A673 (cell line): ENCODE measurements around the gene PCDHGA9. TPM values are rescaled to one million over a fixed set of nuclear protein-coding genes. Genes with fewer than 3 reads are reported as not detected.
"Not testable (repeated sequence)": the region's sequence is repeated elsewhere in the genome, so short reads cannot be mapped to it uniquely, and the experiment has no call there.

Experiments
- BruUV-seq: library from RNA; stranded (reverse); fragments of 400-500 nt; replicated peaks from 2 replicates; lab custom pipeline; 2021; lab: Mats Ljungman, UMichigan
- CTCF ChIA-PET: fragments of 300-600 bp; sonication (Branson Sonifier 250); formaldehyde crosslinking; loops from one replicate; lab custom pipeline; 2022; ENCODE audit warnings: antibody characterized with exemption; lab: Charles Lee
- POLR2A ChIA-PET: fragments of 300-600 bp; sonication (Branson Sonifier 250); formaldehyde crosslinking; loops from one replicate; lab custom pipeline; 2022; ENCODE audit warnings: antibody characterized with exemption; ENCODE audit not compliant: low non-redundant PET; lab: Charles Lee
- DNase-seq: peaks from one replicate; pipeline ENCODE4 v3.0.0-alpha.2; 2015; ENCODE audit warnings: low spot score
- H3K27ac ChIP-seq: fragments of 200-600 bp; sonication (generic); 2 replicates; pipeline ENCODE4 v1.5.1; 2016; ENCODE audit warnings: mixed run types, low read depth, mild to moderate bottlenecking, mixed read lengths, antibody characterized with exemption, low read length; ENCODE audit not compliant: poor library complexity, severe bottlenecking
- H3K27me3 ChIP-seq: fragments of 200-600 bp; sonication (generic); replicated peaks from 2 replicates; pipeline ENCODE4 v1.6.1; 2017; ENCODE audit warnings: mixed run types, low read depth, mild to moderate bottlenecking, mixed read lengths, antibody characterized with exemption, low read length; ENCODE audit not compliant: insufficient read depth, poor library complexity
- H3K36me3 ChIP-seq: fragments of 200-600 bp; sonication (generic); 2 replicates; pipeline ENCODE4 v1.6.1; 2016; ENCODE audit warnings: mixed run types, mild to moderate bottlenecking, mixed read lengths, antibody characterized with exemption, low read length; ENCODE audit not compliant: insufficient read depth, poor library complexity, severe bottlenecking
- H3K4me1 ChIP-seq: fragments of 200-600 bp; sonication (generic); 2 replicates; pipeline ENCODE4 v1.6.1; 2017; ENCODE audit warnings: mixed run types, mild to moderate bottlenecking, mixed read lengths, antibody characterized with exemption, low read length; ENCODE audit not compliant: insufficient read depth, poor library complexity, severe bottlenecking
- H3K4me3 ChIP-seq: fragments of 200-600 bp; sonication (generic); 2 replicates; pipeline ENCODE4 v1.5.1; 2016; ENCODE audit warnings: low read depth, mixed run types, mild to moderate bottlenecking, mixed read lengths, low read length; ENCODE audit not compliant: poor library complexity, severe bottlenecking
- H3K9me3 ChIP-seq: fragments of 200-600 bp; sonication (generic); 2 replicates; pipeline ENCODE4 v1.6.1; 2016; ENCODE audit warnings: mixed run types, low read depth, mild to moderate bottlenecking, mixed read lengths, antibody characterized with exemption, low read length; ENCODE audit not compliant: poor library complexity, severe bottlenecking
- EZH2 ChIP-seq: fragments of 200-600 bp; sonication (generic); IDR thresholded peaks from 2 replicates; pipeline ENCODE4 v1.6.1; 2017; ENCODE audit warnings: borderline replicate concordance, low read depth, mild to moderate bottlenecking, mixed read lengths, antibody characterized with exemption, low read length; ENCODE audit not compliant: poor library complexity, severe bottlenecking
- intact Hi-C: fragments of 100-400 bp; cut with micrococcal nuclease; formaldehyde crosslinking; loops from one replicate; pipeline ENCODE4 v1.10.0; 2022; ENCODE audit not compliant: unreplicated experiment
- total RNA-seq: library from RNA; stranded (reverse); gene quantifications from 2 replicates; pipeline ENCODE4 v1.2.3, GENCODE V29; 2021
- TF ChIP-seq, protein P1 (sequence below): fragments of 300-800, 200-600 bp; sonication (generic); conservative IDR thresholded peaks from 2 replicates; pipeline ENCODE4 v1.5.1; 2017; ENCODE audit warnings: low read depth, mild to moderate bottlenecking, antibody characterized with exemption, low read length, moderate library complexity, mixed read lengths

The PCDHGA9 gene
- total RNA-seq, 1 experiment from 2014 or later = 5.0 TPM

DNA sequence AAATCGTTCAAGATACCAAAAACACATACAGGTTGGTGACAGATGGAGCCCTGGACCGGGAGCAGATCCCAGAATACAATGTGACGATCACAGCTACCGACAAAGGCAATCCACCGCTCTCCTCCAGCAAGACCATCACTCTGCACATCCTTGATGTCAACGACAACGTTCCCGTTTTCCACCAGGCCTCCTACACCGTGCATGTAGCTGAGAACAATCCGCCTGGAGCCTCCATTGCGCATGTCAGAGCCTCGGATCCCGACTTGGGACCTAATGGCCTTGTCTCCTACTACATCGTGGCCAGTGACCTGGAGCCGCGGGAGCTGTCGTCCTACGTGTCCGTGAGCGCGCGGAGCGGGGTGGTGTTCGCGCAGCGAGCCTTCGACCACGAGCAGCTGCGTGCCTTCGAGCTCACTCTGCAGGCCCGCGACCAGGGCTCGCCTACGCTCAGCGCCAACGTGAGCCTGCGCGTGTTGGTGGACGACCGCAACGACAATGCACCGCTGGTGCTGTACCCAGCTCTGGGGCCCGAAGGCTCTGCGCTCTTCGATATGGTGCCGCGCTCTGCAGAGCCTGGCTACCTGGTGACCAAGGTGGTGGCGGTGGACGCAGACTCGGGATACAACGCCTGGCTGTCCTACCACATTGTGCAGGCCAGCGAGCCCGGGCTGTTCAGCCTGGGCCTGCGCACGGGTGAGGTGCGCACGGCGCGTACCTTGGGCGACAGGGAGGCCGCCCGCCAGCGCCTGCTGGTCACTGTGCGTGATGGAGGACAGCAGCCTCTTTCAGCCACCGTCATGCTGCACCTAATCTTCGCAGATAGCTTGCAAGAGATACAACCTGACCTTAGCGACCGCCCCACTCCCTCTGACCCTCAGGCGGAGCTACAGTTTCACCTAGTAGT is 30.8 kb upstream of the PCDHGA9 start:
- POLR2A ChIA-PET = interaction anchor here (0.6 kb wide), 1 partner anchor 37 kb away, joined by 3 read pairs; no protein-coding TSS in a partner anchor
- Histone ChIP-seq H3K4me3 (no peak overlapping the region), H3K27ac (no peak overlapping the region), H3K9me3 (peaks cover 25% of the 10 kb centered on the region), H3K4me1 (no peaks in the 10 kb centered on the region), H3K27me3 (no peaks in the 10 kb centered on the region), H3K36me3 (no peaks in the 10 kb centered on the region)
- DNase-seq = no peak
- CTCF ChIA-PET = no interaction called here
- intact Hi-C loops = no loop called here
- BruUV-seq = no TSS peak
- TF ChIP-seq EZH2 = no peak
- TF ChIP-seq, protein P1, sequence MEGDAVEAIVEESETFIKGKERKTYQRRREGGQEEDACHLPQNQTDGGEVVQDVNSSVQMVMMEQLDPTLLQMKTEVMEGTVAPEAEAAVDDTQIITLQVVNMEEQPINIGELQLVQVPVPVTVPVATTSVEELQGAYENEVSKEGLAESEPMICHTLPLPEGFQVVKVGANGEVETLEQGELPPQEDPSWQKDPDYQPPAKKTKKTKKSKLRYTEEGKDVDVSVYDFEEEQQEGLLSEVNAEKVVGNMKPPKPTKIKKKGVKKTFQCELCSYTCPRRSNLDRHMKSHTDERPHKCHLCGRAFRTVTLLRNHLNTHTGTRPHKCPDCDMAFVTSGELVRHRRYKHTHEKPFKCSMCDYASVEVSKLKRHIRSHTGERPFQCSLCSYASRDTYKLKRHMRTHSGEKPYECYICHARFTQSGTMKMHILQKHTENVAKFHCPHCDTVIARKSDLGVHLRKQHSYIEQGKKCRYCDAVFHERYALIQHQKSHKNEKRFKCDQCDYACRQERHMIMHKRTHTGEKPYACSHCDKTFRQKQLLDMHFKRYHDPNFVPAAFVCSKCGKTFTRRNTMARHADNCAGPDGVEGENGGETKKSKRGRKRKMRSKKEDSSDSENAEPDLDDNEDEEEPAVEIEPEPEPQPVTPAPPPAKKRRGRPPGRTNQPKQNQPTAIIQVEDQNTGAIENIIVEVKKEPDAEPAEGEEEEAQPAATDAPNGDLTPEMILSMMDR = no peak

DNA sequence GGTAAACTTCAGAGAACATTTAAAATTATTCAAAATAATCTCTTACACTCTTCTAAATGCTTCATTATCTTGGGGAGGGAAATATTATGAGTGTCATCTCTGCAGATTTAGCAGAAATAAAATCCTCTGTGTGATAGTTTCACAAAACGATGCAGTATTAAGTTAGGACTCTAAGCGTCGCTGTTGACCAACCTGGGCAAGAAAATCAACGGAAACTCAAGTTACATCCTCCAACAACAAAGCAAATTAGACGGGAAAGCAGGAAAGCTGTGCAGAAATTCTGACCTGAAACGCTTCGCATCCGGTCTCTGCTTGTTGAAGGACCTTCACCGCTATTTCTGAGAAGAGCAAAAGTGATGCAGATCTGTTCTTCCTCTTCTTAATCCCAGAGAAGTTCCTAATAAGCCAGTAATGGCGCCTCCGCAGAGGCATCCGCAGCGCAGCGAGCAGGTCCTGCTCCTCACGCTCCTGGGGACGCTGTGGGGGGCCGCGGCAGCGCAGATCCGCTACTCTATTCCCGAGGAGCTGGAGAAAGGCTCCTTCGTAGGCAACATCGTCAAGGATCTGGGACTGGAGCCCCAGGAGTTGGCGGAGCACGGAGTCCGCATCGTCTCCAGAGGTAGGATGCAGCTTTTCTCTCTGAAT is 28.8 kb upstream of the PCDHGA9 start, which contains the start of gene PCDHGA6:
Gene PCDHGA6 (plus strand): TSS at position 219 of the 645 bp plus-strand sequence. CDS start 193 bp downstream, at position 412.
- POLR2A ChIA-PET = no interaction called here

DNA sequence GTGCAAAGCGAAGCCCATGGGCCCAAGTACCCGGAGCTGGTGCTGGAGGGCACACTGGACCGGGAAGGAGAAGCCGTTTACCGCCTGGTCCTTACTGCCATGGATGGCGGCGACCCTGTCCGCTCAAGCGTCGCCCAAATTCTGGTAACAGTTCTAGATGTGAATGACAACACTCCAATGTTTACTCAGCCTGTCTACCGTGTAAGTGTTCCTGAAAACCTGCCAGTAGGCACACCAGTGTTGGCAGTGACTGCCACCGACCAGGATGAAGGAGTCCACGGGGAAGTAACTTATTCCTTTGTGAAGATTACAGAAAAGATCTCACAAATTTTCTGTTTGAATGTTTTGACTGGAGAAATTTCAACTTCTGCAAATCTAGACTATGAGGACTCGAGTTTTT is 28.0 kb upstream of the PCDHGA9 start:
- no peak for DNase-seq
- peaks cover 33% of the 10 kb centered on the region for H3K9me3 ChIP-seq
- no peaks in the 10 kb centered on the region for H3K27me3 ChIP-seq
- no peak for TF ChIP-seq EZH2
- TF ChIP-seq, protein P1 = no peak
- CTCF ChIA-PET = interaction anchor here (1.0 to 1.4 kb wide), 4 partner anchors 151 to 189 kb away, joined by 5 to 13 read pairs (median 10); partner anchors contain the start of gene PCDHB14
- intact Hi-C loops = no loop called here
- POLR2A ChIA-PET = no interaction called here
- H3K4me3 ChIP-seq = peak overlapping the region; percentile 51
- H3K4me1 ChIP-seq = no peaks in the 10 kb centered on the region
- H3K36me3 ChIP-seq = no peaks in the 10 kb centered on the region
- H3K27ac ChIP-seq = no peak overlapping the region
- no TSS peak for BruUV-seq

More for the DNA sequence above, 28.8 kb upstream of the PCDHGA9 start, which contains the start of gene PCDHGA6:
- H3K36me3 ChIP-seq = no peaks in the 10 kb centered on the region
- peak; percentile 70 for DNase-seq
- H3K4me3 ChIP-seq = peak within 1 kb of the TSS; percentile 51
- peak within 1 kb of the TSS; percentile 59 for H3K27ac ChIP-seq
- H3K27me3 ChIP-seq = no peaks in the 10 kb centered on the region
- H3K9me3 ChIP-seq = peaks cover 30% of the 10 kb centered on the region
- BruUV-seq = TSS peak; percentile 40
- intact Hi-C loops = loop anchor here (1.0 kb wide), 1 partner anchor 188 kb away; no protein-coding TSS in a partner anchor
- TF ChIP-seq, protein P1 = peak; percentile 69
- TF ChIP-seq EZH2 = no peak
- CTCF ChIA-PET = interaction anchor here (0.6 to 1.4 kb wide), 5 partner anchors 151 to 194 kb away, joined by 3 to 13 read pairs (median 8); partner anchors contain the start of gene PCDHB14
- H3K4me1 ChIP-seq = no peaks in the 10 kb centered on the region

DNA sequence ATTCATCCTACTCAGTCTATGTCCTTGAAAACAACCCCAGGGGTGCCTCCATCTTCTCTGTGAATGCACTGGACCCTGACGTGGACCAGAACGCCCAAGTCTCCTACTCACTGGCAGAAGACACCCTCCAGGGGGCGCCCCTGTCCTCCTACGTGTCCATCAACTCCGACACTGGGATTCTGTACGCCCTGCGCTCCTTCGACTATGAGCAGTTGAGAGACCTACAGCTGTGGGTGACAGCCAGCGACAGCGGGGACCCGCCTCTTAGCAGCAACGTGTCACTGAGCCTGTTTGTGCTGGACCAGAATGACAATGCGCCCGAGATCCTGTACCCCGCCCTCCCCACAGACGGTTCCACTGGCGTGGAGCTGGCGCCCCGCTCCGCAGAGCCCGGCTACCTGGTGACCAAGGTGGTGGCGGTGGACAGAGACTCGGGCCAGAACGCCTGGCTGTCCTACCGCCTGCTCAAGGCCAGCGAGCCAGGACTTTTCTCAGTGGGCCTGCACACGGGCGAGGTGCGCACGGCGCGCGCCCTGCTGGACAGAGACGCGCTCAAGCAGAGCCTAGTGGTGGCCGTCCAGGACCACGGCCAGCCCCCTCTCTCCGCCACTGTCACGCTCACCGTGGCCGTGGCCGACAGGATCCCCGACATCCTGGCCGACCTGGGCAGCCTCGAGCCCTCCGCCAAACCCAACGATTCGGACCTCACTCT is 27.0 kb upstream of the PCDHGA9 start:
- intact Hi-C loops, H3K27me3 ChIP-seq, H3K4me1 ChIP-seq, H3K27ac ChIP-seq, H3K4me3 ChIP-seq, H3K36me3 ChIP-seq, DNase-seq, BruUV-seq: not testable (repeated sequence)
- ChIA-PET CTCF (interaction anchor here (0.7 kb wide), 1 partner anchor 134 kb away, joined by 5 read pairs; no protein-coding TSS in a partner anchor), POLR2A (interaction anchor here (0.5 kb wide), 1 partner anchor 217 kb away, joined by 6 read pairs; no protein-coding TSS in a partner anchor)
- peaks cover 35% of the 10 kb centered on the region for H3K9me3 ChIP-seq
